ENCODE measurements around the gene ALDH6A1.
"Not testable (repeated sequence)": the region's sequence is repeated elsewhere in the genome, so short reads cannot be mapped to it uniquely, and the experiment has no call there.

Gene ALDH6A1

GRCh38 chr14:74084277-74085046 lies at the start of gene ALDH6A1, which contains the start of gene LIN52:
TSS of gene ALDH6A1 (minus strand) at chr14:74084453. CDS start at chr14:74084394, 59 bp downstream.
TSS of gene LIN52 (plus strand) at chr14:74084956. CDS start at chr14:74084975, 19 bp downstream.
- DNase-seq (ENCODE audit: low spot score): peak; percentile 99

GRCh38 chr14:74127634-74128033 lies 43.4 kb upstream of the ALDH6A1 start:
- no peak for DNase-seq (ENCODE audit: low spot score)

- no peak for DNase-seq (ENCODE audit: low spot score)
Observed at GRCh38 chr14:74126315-74127013, 42.2 kb upstream of the ALDH6A1 start.

- DNase-seq (ENCODE audit: low spot score): not testable (repeated sequence)
Observed at GRCh38 chr14:74125487-74125886, 41.2 kb upstream of the ALDH6A1 start.

- peak; percentile 53 for DNase-seq (ENCODE audit: low spot score)
Observed at GRCh38 chr14:74111395-74112216, 27.4 kb upstream of the ALDH6A1 start.

GRCh38 chr14:74109369-74109768 lies 25.1 kb upstream of the ALDH6A1 start:
- DNase-seq (ENCODE audit: low spot score): no peak

GRCh38 chr14:74105381-74105780 lies 21.1 kb upstream of the ALDH6A1 start:
- DNase-seq (ENCODE audit: low spot score): no peak

- no peak for DNase-seq (ENCODE audit: low spot score)
Observed at GRCh38 chr14:74089251-74090020, 5.2 kb upstream of the ALDH6A1 start.

- no peak for DNase-seq (ENCODE audit: low spot score)
Observed at GRCh38 chr14:74085828-74086227, 1.6 kb upstream of the ALDH6A1 start.

- peak; percentile 46 for DNase-seq (ENCODE audit: low spot score)
Observed at GRCh38 chr14:74085047-74085637, 889 bp upstream of the ALDH6A1 start.

- DNase-seq (ENCODE audit: low spot score): no peak
Observed at GRCh38 chr14:74083784-74084276, 423 bp downstream of the ALDH6A1 start.

GRCh38 chr14:74083161-74083560 lies 1.1 kb downstream of the ALDH6A1 start:
- no peak for DNase-seq (ENCODE audit: low spot score)

GRCh38 chr14:74081491-74081890 lies 2.8 kb downstream of the ALDH6A1 start:
- DNase-seq (ENCODE audit: low spot score): no peak

GRCh38 chr14:74080820-74081460 lies 3.3 kb downstream of the ALDH6A1 start:
- DNase-seq (ENCODE audit: low spot score): no peak

GRCh38 chr14:74077401-74077800 lies 6.9 kb downstream of the ALDH6A1 start:
- DNase-seq (ENCODE audit: low spot score): no peak

GRCh38 chr14:74065746-74066575 lies 18.3 kb downstream of the ALDH6A1 start:
- DNase-seq (ENCODE audit: low spot score): no peak

- no peak for DNase-seq (ENCODE audit: low spot score)
Observed at GRCh38 chr14:74064883-74065282, 19.4 kb downstream of the ALDH6A1 start.

GRCh38 chr14:74064426-74064825 lies 19.8 kb downstream of the ALDH6A1 start:
- no peak for DNase-seq (ENCODE audit: low spot score)

GRCh38 chr14:74062809-74063150 lies 21.5 kb downstream of the ALDH6A1 start:
- no peak for DNase-seq (ENCODE audit: low spot score)
